COLO668 (cell line): ENCODE results near the gene GRXCR1.

Source experiments
- DNase-seq: peaks from one replicate; lab custom pipeline; 2025; ENCODE audit not compliant: unreplicated experiment; lab: John Stamatoyannopoulos, UW

The GRXCR1 gene

DNA sequence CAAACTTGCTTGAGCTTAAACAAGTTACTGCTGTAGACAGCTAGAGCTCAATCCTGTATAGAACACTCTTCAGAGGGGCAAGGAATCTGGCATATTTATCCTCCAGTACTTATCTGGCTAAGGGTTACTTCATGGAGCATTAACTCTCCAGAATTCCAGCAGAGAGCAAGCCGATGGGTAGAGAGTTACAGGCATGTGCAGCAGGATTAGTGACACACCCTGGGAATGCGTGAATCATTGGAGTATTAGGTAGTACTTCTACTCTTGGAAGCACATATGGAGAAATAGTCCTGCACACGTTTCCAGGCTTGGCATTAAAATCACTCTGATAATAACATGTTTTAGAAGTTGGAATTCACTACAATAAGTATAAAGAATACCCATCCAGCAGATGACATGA lies 35.4 kb downstream of the GRXCR1 start:
- DNase-seq, result no peak

DNA sequence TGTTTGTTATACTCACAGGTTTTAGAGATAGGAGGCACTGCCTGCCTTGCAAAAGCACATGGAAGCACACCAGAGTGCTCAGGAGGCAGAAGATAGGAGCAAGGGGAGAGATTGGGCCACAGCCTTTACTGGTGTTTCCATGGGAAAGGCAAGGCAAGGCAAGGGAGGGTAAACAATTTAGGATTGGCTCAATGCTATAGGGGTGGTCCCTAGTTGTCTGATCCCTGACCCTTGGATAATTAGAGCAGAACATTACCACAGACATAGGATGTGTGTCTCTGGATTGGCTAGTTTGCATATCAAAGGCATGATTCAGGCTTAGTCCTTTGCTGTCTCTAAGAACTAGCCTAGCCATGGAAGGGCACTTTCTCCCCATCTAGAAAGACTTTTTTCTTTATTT lies 36.1 kb downstream of the GRXCR1 start:
- DNase-seq, result no peak

DNA sequence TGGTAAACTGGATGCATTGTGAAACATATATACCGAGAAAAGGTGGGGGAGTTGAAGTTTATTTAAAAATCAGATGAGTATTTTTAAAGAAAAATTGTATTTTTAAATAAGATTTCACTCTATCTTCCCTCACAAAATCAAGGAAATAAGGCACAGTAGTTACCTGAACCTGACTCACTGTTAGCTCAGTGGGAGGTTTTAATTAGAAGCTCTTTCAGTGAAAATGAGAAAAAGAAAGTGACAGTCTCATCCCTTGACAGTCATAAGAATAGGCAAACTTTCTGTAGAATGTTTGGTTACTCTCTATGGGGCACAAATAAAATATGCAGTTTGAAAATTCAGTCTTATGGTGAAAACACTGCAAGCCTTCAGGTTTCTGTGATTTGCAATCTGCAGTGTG lies 49.7 kb downstream of the GRXCR1 start:
- no peak for DNase-seq

DNA sequence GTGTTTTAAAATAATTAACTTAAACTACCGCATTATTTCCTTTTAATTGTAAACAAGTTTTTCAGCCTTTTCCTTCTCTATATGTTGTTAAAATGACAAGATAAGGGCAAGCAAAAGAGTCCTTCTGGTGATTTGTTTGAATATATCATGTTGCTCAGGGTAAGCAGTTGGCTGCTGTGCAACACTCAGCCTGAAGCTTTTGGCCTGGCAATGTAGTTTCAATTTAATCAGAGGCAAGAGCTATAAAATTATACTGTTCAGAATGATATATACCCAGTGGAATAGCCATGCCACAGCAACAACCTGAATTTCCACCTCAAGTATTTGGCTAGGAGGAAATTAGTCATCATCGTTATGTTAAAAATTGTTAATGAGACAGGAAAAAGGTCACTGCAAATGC lies 53.4 kb downstream of the GRXCR1 start:
- no peak for DNase-seq

DNA sequence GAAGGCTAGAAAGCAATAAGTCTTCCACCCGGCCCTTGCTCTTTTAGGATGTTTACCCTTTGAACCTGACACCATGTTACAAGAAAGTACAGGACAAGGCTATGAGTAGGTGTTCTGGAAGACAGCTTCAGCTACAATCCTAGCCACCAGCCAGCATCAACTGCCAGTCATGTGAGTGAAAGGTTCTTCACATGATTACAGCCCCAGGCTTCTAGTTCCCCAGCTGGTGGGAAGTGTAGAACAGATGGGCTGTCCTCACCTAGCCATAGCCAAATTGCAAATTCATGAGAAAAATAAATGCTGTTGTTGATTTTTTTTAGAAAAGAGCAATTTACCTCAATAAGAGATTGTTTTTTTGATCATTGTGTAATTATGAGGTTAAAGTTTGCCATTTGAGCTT lies 60.8 kb downstream of the GRXCR1 start:
- no peak for DNase-seq

DNA sequence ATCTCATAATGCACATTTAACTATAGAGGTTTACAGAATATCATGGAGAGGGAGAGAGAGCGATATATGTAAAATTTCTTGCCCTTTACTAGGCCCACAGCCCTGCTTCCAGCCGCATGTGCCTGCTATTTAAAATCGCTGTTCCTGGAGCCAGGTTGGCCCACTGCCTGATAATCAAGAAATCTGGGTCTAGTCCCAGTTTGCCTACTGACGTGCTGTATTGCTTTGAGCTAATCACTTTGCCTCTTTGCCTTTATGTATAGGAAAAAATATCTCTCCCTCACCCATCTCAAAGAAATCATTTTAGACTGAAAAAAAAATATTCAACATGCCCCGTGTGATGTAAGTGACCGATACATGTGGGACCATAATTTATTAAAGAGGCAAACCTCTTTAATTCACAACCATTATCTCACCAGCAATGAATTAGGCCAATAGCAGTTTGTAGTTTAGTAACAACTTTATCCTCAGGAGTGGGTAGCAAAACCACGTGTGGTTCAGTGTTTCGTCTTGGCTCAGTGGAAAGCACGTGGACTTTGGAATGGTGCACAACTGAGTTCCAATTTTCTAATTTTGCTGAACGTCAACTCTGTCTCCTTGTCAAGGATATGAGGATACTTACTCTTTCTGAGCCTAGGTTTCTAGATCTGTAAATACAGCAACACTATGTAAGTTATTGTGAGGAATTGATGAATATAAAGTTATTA lies 62.6 kb downstream of the GRXCR1 start:
- no peak for DNase-seq

DNA sequence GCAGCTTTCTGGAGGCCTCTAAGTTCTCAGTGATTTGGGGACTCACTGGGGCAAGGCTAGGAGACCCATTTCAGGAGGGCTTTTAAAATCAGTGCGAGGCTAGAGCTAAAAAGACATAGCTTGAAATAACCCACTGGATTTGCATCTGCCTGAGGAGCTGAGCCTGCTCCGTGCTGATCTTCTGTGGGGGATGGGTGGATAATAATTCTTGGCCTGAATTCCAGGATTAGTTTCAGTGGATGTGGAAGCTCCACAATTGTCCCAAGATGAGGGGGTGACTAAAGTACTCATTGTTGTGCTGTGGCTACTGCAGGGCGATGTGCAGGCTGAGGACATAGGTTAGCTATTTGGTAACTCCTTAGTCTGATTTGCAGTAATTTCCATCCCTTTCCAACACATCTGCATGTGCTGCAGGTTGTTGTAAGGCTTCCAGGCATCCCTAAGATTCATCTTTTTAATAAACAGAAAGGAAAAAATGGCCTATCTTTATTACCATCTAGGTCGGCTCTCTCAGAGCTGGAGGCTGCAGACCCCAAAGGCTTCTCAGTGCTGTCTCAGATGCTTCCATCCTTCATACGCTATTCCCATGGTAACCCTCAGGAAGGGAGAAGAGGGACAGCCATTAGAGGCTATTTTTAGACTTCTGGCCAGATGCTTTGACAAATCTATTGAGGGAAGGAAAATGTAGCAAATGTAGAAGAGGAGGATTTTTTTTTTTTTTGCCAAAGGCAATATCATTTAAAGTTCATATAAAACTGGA lies 63.4 kb downstream of the GRXCR1 start:
- DNase-seq, result no peak

DNA sequence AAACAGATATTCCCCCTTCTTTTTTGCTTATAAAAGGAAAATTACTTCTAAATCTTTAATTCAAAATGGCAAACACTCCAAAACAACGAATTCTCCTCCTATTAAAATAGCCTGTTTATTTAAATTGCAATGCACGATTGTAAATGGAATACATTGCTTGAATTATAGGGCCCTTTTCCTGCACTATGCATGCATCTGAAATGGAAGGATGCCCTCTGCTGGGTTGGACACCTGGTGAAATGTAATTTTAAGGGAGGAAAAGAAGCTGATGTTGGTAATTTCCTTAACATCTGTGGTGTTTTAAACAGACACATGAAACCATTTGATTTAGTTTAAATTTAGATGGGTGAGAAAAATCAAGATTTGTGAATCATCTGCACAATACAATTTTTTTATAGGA lies 72.8 kb downstream of the GRXCR1 start:
- DNase-seq, result no peak

DNA sequence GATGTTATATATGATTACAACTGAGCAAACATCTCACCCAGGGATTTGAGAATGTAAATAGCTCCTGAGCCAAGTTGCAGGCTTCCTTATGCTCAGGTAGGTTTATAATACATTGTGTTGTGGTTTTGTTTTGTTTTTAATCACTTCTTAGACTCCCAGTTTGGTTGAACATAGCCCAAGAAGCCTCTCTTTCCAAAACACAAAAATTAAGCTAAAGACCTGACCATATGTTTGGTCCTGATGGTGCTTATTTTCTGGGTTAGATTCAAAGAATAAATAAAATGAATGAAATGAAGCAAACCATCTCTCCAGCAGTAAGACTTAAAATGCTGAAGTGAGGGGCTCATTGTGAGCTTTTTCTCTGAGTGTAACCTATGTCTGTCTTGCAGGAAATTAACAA lies 93.5 kb downstream of the GRXCR1 start:
- DNase-seq, result no peak

DNA sequence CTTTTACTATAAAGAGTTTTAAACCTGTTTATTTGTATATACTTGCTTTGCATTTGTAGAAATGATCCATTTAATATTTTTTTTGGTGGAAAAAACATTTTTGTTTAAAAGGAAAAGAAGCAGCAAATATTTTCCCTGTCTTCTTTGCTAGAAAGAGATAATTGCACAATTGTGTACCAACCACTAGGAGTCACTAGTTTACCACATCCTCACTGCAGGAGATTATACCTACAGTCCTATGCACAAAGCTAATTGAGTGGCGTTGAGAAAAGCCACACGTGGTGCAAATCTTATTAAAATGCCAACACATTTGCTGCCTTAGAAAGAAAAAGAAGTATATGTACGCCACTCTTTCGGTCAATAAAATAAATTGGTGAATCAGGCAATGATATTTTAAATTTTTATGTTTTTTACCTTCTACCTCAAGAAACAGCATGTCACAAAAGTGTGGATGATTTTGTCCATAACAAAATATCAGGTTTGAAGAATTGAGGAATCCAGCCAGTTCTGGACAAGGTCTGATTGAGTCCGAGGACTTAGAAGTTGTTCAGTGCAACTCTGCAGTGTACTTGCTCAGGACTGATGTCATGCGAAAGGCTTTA lies 102.9 kb downstream of the GRXCR1 start:
- no peak for DNase-seq

DNA sequence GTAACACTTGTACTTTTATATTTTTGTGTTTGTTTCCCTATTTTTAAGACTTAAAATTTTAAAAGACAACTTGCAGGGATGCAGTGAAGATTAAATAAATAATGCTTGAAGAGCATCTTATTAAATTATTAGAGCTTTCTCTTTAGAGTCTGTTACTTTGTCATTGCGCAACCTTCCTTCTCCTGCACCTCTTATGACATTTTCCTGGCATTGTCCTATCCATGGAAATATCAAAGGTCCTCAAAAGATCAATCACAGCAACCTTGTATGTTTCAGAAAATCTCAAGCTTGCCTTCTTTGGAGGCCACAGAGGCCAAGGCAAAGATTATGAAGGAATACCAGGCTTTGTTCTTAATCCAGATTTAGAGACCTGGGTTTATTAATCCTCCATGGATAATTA lies 116.3 kb downstream of the GRXCR1 start:
- no peak for DNase-seq

DNA sequence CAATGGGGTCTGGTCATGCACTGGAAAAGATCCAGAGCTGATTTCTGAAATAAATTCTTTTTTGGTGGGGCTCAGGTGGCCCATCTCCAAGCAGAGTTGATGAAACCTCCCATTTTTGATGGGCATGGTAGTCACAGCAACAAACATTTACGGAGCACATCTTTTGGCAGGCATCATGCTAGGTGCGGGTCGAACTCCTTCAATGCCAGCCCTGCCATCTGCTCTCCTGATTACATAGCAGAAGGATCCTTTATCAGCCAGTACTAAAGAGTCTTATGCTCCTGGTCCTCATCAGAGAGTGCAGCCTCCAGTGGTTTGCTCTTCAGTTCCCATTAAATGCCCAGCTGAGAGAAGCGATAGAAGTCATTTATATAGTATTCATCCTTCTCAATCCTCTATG lies 121.7 kb downstream of the GRXCR1 start:
- DNase-seq, result no peak

DNA sequence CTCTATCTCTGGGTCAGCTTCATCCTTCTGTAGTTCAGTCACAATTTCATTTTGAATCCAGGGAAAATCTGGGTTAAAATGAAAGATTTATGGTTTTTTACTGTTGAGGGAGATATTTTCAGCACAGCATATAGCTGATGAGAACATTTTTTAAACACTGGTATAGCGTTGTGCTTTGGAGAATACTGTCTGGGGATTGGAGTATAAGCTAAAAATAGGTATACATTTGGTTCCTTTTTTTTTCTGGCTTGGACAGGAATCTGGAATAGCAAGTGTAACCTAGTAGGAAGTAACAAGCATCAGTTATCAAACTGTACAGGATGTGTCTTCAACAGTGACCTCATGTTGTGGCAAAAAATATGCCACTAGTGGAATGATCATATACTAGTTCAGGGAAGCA lies 149.1 kb downstream of the GRXCR1 start:
- DNase-seq, result no peak

DNA sequence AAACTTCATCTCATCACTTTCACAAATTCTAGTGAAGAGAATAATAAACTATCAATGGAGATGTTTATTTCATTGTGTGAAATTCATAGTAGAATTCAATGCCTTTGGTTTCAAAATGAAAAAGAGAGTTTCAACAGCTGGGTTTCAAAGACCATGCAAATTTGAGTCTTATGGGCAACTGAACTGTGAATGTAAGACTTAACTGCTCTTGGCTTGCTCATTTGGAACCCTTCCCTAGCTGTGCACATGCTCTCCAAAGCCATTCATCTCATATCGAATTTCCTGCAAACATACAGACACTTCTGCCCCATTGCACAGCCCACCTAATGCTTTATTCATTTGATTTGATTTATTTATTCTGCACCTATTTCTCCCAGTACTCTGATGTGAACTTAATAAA lies 154.5 kb downstream of the GRXCR1 start:
- no peak for DNase-seq

DNA sequence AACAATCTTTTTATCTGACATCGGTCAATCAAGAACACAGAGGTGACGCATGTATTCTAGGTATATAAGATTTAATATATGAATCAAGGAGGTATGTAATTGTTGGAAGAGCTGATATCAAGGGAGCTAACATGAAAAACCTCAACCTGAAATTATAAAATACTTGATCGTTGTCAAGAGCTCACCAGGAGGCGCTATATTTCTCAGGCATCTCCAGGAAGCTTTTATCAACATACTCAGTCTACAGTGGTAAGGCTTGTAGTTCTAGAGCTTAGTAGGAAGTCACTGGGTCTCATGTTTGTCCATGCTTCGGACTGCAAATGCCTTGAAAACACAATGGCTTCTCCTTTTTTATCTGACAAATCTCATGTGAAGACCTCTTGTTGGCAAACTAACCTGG lies 156.1 kb downstream of the GRXCR1 start:
- DNase-seq, result no peak

DNA sequence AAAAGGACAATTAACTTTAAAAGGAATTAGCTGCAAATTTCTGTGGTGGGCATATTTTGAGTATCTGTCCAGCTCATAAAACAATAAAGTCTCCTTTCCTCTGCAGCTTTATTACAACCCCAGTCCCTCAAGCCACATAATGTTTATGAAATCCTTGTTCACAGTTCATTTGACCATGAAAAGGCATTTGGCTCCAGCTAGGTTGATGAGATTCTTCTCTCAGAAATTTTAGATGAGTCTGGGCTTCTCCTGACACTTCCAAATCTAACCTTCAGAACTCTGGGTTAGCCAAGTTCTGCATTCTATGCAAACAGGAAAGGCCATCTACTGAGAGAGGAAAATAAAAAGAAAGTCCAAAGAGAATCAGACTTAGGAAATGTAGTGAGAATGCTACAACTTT lies 156.8 kb downstream of the GRXCR1 start:
- DNase-seq, result no peak

DNA sequence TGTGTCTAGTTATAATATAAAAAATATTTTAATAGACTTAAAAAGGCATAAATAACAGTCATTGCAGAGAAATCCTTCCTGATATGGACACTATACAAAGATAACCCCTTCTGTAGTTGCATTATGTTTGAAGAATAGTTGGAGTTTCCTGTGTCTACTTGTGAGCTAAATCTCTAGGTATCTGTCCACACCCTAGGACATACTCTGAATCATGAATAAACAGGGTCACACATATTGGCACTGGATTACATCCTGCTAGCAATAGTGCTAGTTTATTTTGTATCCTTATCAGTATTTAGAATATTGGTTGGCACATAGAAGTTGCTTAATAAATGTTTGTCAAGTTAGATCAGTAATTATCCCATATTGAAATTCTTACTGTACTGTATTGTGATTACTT lies 173.9 kb downstream of the GRXCR1 start:
- no peak for DNase-seq

DNA sequence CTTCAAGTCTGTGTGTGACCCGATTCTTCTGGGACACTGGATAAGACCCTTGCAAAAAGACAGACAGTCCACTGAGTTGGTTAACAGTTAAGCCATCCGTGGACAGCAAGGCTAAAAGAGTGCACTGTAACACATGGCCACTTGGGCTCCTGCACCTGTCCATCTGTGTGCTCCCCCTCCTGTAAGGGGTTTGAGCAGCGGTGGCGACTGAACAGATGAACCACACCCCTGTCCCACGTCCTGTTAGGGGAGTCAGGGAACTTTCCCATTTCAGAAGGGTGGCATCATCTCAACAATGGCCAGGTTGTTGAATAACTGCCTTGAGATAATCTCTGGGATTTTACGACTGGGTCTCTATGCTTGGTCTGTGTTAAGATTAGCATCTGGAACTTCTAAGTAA lies 178.6 kb downstream of the GRXCR1 start:
- no peak for DNase-seq
